ENCODE data around the gene LRTM2.

- TF ChIP-seq POLR2A (IDR thresholded peaks at IDR 0.05) (no peak), CTCF (IDR thresholded peaks at IDR 0.05) (no peak)
Measured at GRCh38 chr12:1796515-1797010, 23.8 kb upstream of the LRTM2 start.
